Measurements from ENCODE around the gene CLRN1.
"Not testable (repeated sequence)": the region's sequence is repeated elsewhere in the genome, so short reads cannot be mapped to it uniquely, and the experiment has no call there.

The CLRN1 gene

GRCh38 chr3:150998996-150999395 lies 26.5 kb upstream of the CLRN1 start:
- no peak for DNase-seq (ENCODE audit: low read depth)
- no peak for TF ChIP-seq CTCF (conservative IDR thresholded peaks at IDR 0.05; ENCODE audit: low read depth, low read length)

GRCh38 chr3:150996731-150997130 lies 24.2 kb upstream of the CLRN1 start:
- no peak for TF ChIP-seq CTCF (conservative IDR thresholded peaks at IDR 0.05; ENCODE audit: low read depth, low read length)
- no peak overlapping the region for H3K4me3 ChIP-seq (ENCODE audit: low read length)
- no peak for DNase-seq (ENCODE audit: low read depth)

More at GRCh38 chr3:150998996-150999395, 26.5 kb upstream of the CLRN1 start:
- H3K4me3 ChIP-seq (ENCODE audit: low read length) = no peak overlapping the region

- no peak for TF ChIP-seq CTCF (conservative IDR thresholded peaks at IDR 0.05; ENCODE audit: low read depth, low read length)
- no peak for DNase-seq (ENCODE audit: low read depth)
- no peak overlapping the region for H3K4me3 ChIP-seq (ENCODE audit: low read length)
These were observed 23.0 kb upstream of the CLRN1 start for GRCh38 chr3:150995510-150995909.

- no peak for TF ChIP-seq CTCF (conservative IDR thresholded peaks at IDR 0.05; ENCODE audit: low read depth, low read length)
- DNase-seq (ENCODE audit: low read depth) = no peak
- H3K4me3 ChIP-seq (ENCODE audit: low read length) = no peak overlapping the region
These were observed 16.7 kb upstream of the CLRN1 start for GRCh38 chr3:150989208-150989607.

GRCh38 chr3:150988395-150988794 lies 15.9 kb upstream of the CLRN1 start:
- H3K4me3 ChIP-seq (ENCODE audit: low read length); DNase-seq (ENCODE audit: low read depth): not testable (repeated sequence)

- TF ChIP-seq CTCF (conservative IDR thresholded peaks at IDR 0.05; ENCODE audit: low read depth, low read length) = no peak
- DNase-seq (ENCODE audit: low read depth) = no peak
- no peak overlapping the region for H3K4me3 ChIP-seq (ENCODE audit: low read length)
These were observed 13.2 kb upstream of the CLRN1 start for GRCh38 chr3:150985711-150986110.

GRCh38 chr3:150984066-150984465 lies 11.5 kb upstream of the CLRN1 start:
- no peak for DNase-seq (ENCODE audit: low read depth)
- TF ChIP-seq CTCF (conservative IDR thresholded peaks at IDR 0.05; ENCODE audit: low read depth, low read length) = no peak
- H3K4me3 ChIP-seq (ENCODE audit: low read length) = no peak overlapping the region

Measured in retinal pigment epithelial cell (primary cell).